BE2C (cell line): ENCODE measurements around the gene OR51D1.

ENCODE experiments used
- DNase-seq: peaks from one replicate; pipeline ENCODE4 v3.0.0-alpha.2; 2020
- H3K27me3 ChIP-seq: fragments of 250-450 bp; sonication (Bioruptor Pico); 2 replicates; pipeline ENCODE4 v1.5.1; 2020; ENCODE audit warnings: mild to moderate bottlenecking
- H3K36me3 ChIP-seq: fragments of 250-450 bp; sonication (Bioruptor Pico); 2 replicates; pipeline ENCODE4 v1.5.1; 2020; ENCODE audit warnings: mild to moderate bottlenecking
- H3K4me1 ChIP-seq: fragments of 250-450 bp; sonication (Bioruptor Pico); 2 replicates; pipeline ENCODE4 v1.5.1; 2020
- H3K4me3 ChIP-seq: 2 replicates; pipeline ENCODE4 v1.5.1; 2011; ENCODE audit warnings: low read depth, low read length
- H3K9me3 ChIP-seq: fragments of 250-450 bp; sonication (Bioruptor Pico); 2 replicates; pipeline ENCODE4 v1.5.1; 2020
- TF ChIP-seq, protein P1 (sequence below): IDR thresholded peaks from 2 replicates; pipeline ENCODE4 v1.5.1; 2012; ENCODE audit warnings: mild to moderate bottlenecking, low read depth, low read length

The OR51D1 gene

DNA sequence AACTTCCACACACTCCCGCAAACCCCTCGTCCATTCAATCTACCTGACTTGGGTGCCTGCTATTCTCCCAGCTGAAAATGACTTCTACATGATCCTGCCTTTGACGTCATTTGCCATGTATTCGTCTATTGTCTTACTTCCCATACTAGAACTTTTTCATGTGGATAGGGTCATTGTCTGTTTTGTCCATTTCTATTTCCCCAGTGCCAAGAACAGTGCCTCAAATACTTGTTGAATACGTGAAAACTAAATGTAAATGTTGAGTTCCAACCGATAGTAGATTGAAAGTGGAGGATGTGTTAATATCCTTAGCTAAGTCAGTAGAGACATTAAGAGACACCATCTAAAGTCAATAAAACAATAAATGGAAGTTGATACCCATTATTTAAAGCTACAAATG, 30.2 kb upstream of the OR51D1 start:
- no peak for DNase-seq
- Histone ChIP-seq H3K4me3 (peak overlapping the region; percentile 61), H3K9me3 (no peaks in the 10 kb centered on the region), H3K27me3 (no peaks in the 10 kb centered on the region), H3K36me3 (no peaks in the 10 kb centered on the region), H3K4me1 (no peaks in the 10 kb centered on the region)
- TF ChIP-seq, protein P1, sequence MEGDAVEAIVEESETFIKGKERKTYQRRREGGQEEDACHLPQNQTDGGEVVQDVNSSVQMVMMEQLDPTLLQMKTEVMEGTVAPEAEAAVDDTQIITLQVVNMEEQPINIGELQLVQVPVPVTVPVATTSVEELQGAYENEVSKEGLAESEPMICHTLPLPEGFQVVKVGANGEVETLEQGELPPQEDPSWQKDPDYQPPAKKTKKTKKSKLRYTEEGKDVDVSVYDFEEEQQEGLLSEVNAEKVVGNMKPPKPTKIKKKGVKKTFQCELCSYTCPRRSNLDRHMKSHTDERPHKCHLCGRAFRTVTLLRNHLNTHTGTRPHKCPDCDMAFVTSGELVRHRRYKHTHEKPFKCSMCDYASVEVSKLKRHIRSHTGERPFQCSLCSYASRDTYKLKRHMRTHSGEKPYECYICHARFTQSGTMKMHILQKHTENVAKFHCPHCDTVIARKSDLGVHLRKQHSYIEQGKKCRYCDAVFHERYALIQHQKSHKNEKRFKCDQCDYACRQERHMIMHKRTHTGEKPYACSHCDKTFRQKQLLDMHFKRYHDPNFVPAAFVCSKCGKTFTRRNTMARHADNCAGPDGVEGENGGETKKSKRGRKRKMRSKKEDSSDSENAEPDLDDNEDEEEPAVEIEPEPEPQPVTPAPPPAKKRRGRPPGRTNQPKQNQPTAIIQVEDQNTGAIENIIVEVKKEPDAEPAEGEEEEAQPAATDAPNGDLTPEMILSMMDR: no peak

DNA sequence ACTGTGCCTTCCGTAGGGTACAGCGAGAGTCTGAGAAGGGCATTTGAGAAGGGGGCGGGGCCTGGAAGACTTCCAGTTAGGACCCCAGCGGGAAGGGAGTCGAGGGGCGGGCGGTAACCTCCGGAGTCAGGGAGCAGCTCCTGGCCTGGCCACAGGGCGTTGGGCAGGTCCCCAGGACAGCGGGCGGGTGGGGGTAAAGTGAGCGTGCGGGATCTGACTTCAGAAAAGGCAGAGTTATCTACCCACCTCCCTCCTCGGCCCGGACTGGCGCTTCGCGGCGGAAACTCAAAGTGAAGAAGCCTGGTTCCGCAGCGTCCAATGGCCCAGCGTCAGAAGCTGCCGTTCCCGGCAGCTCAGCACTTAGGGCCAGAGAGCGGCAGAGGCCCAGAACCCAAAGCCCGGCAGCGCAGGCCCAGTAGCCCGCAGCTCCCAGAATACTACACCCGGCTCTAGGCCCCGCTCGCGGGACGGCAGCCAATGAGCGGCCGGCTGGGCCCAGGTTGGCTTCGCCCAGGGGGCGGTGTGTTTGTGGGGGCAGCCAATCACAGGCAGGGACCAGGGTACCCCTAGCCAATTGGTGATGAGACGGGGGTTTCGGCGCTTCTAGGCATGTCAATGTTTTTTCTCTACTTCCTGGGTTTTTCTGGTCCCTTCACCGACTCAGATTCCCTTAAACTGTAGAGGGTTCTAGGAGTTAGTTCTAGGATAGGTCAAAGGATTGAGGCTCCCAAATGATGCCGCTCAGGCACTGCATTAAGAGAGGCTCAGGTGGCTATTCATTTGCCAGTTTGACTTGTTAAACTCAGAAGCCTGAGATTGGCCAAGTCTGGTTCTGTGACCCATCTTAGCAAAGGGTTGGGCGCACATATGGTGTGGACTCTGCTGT, 29.3 kb upstream of the OR51D1 start, which contains the start of gene TRIM68:
Gene TRIM68, minus strand, starts transcription at position 451 of the 886 bp plus-strand sequence. CDS start 2,727 bp downstream, outside the sequence.
- H3K9me3 ChIP-seq: no peaks in the 10 kb centered on the region
- TF ChIP-seq, protein P1: no peak
- no peaks in the 10 kb centered on the region for H3K27me3 ChIP-seq
- H3K4me3 ChIP-seq: peak within 1 kb of the TSS; percentile 61
- peak; percentile 90 for DNase-seq
- no peaks in the 10 kb centered on the region for H3K36me3 ChIP-seq
- no peaks in the 10 kb centered on the region for H3K4me1 ChIP-seq

DNA sequence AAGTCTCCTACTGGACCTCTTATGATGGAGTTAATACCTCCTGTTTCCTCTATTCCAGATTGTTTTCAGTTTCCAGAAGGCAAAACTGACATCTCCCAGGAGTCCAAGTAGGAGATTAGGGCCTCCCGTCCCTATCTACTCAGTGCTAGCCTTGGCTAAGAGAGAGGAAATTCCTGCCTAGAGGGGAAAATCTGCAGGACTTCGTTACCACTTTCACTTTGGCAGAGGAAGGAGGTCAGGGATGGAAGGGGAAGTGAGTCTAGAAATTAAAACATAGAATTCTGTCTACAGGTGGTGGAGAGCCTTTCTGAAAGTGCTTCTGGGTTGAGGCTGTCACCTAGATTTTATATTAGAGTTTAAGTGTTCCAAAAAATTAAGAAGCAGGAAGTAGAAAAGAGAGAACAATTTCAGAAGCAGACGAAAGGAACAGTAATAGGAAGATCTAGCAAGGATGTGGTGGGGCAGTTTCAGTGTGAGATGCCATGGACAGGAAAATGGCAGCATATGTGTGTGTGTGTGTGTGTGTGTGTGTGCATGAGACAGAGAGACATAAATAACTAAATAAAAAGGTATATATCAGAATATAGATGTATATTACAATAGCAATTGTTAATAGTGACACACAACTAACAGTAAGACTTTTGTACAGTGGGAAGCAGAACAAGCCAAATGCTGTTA, 26.9 kb upstream of the OR51D1 start:
- no peaks in the 10 kb centered on the region for H3K9me3 ChIP-seq
- no peaks in the 10 kb centered on the region for H3K27me3 ChIP-seq
- H3K4me3 ChIP-seq: no peak overlapping the region
- H3K36me3 ChIP-seq: no peaks in the 10 kb centered on the region
- DNase-seq: no peak
- H3K4me1 ChIP-seq: no peaks in the 10 kb centered on the region
- TF ChIP-seq, protein P1: no peak

DNA sequence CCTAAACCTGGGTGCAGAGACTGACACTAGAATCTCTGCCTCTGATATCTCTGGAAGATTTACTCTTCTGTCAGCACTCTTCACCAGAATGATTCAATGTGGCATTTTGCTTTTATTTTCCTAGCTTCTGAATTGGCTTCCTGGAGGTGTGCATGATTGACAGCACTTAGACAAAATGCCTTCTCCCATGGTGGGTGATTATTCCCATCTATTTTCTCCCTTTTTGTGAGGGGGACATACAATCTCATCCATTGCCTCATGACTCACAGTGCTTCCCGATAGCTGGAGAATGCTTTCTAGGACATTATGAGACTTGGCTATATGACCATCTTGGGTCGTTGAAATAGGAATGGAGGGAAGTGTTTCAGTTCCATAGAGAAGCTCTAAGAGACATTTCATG, 25.3 kb upstream of the OR51D1 start:
- Histone ChIP-seq H3K36me3 (no peaks in the 10 kb centered on the region), H3K27me3 (no peaks in the 10 kb centered on the region), H3K9me3 (no peaks in the 10 kb centered on the region), H3K4me1 (no peaks in the 10 kb centered on the region), H3K4me3 (no peak overlapping the region)
- TF ChIP-seq, protein P1: no peak
- no peak for DNase-seq

- DNase-seq: no peak
- no peak overlapping the region for H3K4me3 ChIP-seq
- no peaks in the 10 kb centered on the region for H3K36me3 ChIP-seq
- TF ChIP-seq, protein P1: no peak
- H3K4me1 ChIP-seq: no peaks in the 10 kb centered on the region
- no peaks in the 10 kb centered on the region for H3K27me3 ChIP-seq
- H3K9me3 ChIP-seq: no peaks in the 10 kb centered on the region
Observed at GRCh38 chr11:4615856-4616444, 21.3 kb upstream of the OR51D1 start.
